ENCODE results near the gene TRPV5. TPM values are rescaled to one million over a fixed set of nuclear protein-coding genes. Genes with fewer than 3 reads are reported as not detected.

TRPV5 gene
- total RNA-seq, 4 donors from 2014 or later, result 0.17 TPM; not detected in 3

- H3K36me3 ChIP-seq, result no peaks in the 10 kb centered on the region
- no peak for TF ChIP-seq CTCF (IDR thresholded peaks at IDR 0.05)
- TF ChIP-seq EP300 (IDR thresholded peaks at IDR 0.05), result no peak
- no peak for TF ChIP-seq POLR2AphosphoS5 (IDR thresholded peaks at IDR 0.05)
- TF ChIP-seq POLR2A (IDR thresholded peaks at IDR 0.05; ENCODE audit: low read depth), result no peak
- 61% methylated on average over 2 of the region's 2 CpGs for WGBS
- no peaks in the 10 kb centered on the region for H3K4me1 ChIP-seq
- no peaks in the 10 kb centered on the region for H3K9me3 ChIP-seq
- no peak for DNase-seq (ENCODE audit: extremely low spot score)
- no peak overlapping the region for H3K4me3 ChIP-seq
- intact Hi-C loops (cut with DNase I), result no loop called here
- H3K27ac ChIP-seq (replicated peaks in 1 of 4), result no peak overlapping the region
- H3K27me3 ChIP-seq, result no peaks in the 10 kb centered on the region
Observed at GRCh38 chr7:142910031-142910433, 23.5 kb downstream of the TRPV5 start.

- no peak for DNase-seq (ENCODE audit: extremely low spot score)
- intact Hi-C loops (cut with DNase I), result no loop called here
- no peak overlapping the region for H3K4me3 ChIP-seq
- no peak overlapping the region for H3K27ac ChIP-seq (replicated peaks in 1 of 4)
- H3K9me3 ChIP-seq, result peaks cover 0 to 6% (median 0%) of the 10 kb centered on the region in 4 donors
- H3K4me1 ChIP-seq, result no peaks in the 10 kb centered on the region
- TF ChIP-seq EP300 (IDR thresholded peaks at IDR 0.05) (no peak), POLR2A (IDR thresholded peaks at IDR 0.05; ENCODE audit: low read depth) (no peak), POLR2AphosphoS5 (IDR thresholded peaks at IDR 0.05) (no peak), CTCF (IDR thresholded peaks at IDR 0.05) (no peak)
- 77% methylated on average over 21 of the region's 21 CpGs for WGBS
- no peaks in the 10 kb centered on the region for H3K27me3 ChIP-seq
- no peaks in the 10 kb centered on the region for H3K36me3 ChIP-seq
Observed at GRCh38 chr7:142908921-142909890, 24.3 kb downstream of the TRPV5 start.

GRCh38 chr7:142908290-142908689 lies 25.3 kb downstream of the TRPV5 start:
- DNase-seq (ENCODE audit: extremely low spot score), result no peak
- intact Hi-C loops (cut with DNase I), result no loop called here
- H3K4me1 ChIP-seq, result no peaks in the 10 kb centered on the region
- peaks cover 0 to 6% (median 0%) of the 10 kb centered on the region in 4 donors for H3K9me3 ChIP-seq
- 75% methylated on average over 11 of the region's 11 CpGs for WGBS
- H3K36me3 ChIP-seq, result no peaks in the 10 kb centered on the region
- H3K27ac ChIP-seq (replicated peaks in 1 of 4), result no peak overlapping the region
- TF ChIP-seq EP300 (IDR thresholded peaks at IDR 0.05), result no peak
- no peak for TF ChIP-seq POLR2AphosphoS5 (IDR thresholded peaks at IDR 0.05)
- no peak for TF ChIP-seq CTCF (IDR thresholded peaks at IDR 0.05)
- no peak for TF ChIP-seq POLR2A (IDR thresholded peaks at IDR 0.05; ENCODE audit: low read depth)
- no peaks in the 10 kb centered on the region for H3K27me3 ChIP-seq
- no peak overlapping the region for H3K4me3 ChIP-seq

- Histone ChIP-seq H3K36me3 (no peaks in the 10 kb centered on the region), H3K27ac (replicated peaks in 1 of 4) (no peak overlapping the region), H3K9me3 (peaks cover 0 to 6% (median 0%) of the 10 kb centered on the region in 4 donors), H3K27me3 (no peaks in the 10 kb centered on the region), H3K4me3 (no peak overlapping the region), H3K4me1 (no peaks in the 10 kb centered on the region)
- intact Hi-C loops (cut with DNase I), result no loop called here
- DNase-seq (ENCODE audit: extremely low spot score), result no peak
- no peak for TF ChIP-seq EP300 (IDR thresholded peaks at IDR 0.05)
- no peak for TF ChIP-seq POLR2AphosphoS5 (IDR thresholded peaks at IDR 0.05)
- no peak for TF ChIP-seq POLR2A (IDR thresholded peaks at IDR 0.05; ENCODE audit: low read depth)
- no peak for TF ChIP-seq CTCF (IDR thresholded peaks at IDR 0.05)
- 92% methylated on average over 2 of the region's 2 CpGs for WGBS
Observed at GRCh38 chr7:142906643-142907042, 26.9 kb downstream of the TRPV5 start.
